HTR-8/SVneo (cell line): ENCODE data around the gene CFAP97D2.
"Not testable (repeated sequence)": the region's sequence is repeated elsewhere in the genome, so short reads cannot be mapped to it uniquely, and the experiment has no call there.

Experiments used
- DNase-seq: peaks from one replicate; pipeline ENCODE4 v3.0.0; 2011; ENCODE audit warnings: low spot score, mixed read lengths; ENCODE audit not compliant: insufficient read length
- FAIRE-seq: peaks from 2 replicates; lab custom pipeline; 2011; peaks lifted over from hg19 to GRCh38; lab: Jason Lieb, UNC

Gene CFAP97D2

DNA sequence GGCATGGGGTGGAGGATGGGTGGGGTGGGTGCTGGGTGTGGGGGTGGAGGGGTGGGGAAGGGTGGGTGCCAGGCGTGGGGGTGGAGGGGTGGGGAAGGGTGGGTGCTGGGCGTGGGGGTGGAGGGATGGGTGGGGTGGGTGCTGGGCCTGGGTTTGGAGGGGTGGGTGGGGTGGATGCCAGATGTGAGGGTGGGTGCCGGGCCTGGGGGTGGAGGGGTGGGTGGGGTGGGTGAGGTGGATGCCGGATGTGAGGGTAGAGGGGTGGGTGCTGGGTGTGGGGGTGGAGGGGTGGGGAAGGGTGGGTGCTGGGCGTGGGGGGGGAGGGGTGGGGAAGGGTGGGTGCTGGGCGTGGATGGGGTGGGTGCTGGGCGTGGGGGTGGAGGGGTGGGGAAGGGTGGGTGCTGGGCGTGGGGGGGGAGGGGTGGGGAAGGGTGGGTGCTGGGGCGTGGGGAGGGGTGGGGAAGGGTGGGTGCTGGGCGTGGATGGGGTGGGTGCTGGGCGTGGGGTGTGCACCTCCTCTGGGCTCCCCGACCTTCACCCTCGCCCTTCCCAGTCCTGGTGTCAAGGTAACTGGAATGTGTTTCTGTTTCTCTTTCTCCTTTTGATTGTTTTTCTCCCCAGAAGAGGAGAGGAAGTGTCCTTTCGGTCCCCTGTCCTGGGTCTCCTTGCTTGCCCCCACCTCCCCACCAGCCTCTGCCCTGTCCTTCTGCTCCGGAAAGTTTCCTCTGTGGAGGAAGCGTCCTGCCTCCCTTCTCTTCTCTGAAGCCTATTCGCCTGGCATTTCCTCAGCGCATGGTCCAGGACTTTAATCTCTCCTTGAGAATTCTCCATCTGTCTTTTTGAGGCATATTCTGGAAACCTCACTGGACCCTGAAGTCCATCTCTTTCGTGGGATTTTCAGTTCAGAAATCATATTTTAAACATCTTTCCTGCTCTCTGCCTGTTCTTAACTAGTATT lies 22.9 kb upstream of the CFAP97D2 start:
- DNase-seq (no peak), FAIRE-seq (no peak)

DNA sequence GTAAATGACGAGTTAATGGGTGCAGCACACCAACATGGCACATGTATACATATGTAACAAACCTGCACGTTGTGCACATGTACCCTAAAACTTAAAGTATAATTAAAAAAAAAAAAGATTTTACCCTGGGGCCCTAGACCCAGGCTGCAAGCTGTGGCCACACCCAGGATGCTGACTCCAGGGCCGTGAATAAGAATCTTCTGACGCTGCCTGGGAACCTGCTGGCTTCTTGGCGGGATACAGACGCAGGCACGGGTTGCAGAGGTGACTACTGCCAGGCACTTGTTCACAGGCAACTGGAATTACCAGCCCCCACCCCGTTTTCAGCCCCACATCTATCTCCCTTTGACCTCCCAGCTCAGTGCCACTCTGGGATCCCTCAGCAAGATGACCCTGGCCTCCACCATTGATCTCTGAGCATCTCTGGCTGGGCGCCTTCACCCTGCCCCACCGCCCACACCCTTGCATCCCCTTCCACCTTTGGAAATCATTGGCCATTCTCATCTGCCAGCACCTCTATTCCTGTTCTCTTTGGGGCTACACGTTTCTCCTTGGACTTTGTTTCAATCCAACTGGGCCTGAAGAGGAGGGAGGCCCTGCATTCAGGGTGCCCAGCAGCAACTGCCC lies 21.1 kb upstream of the CFAP97D2 start:
- FAIRE-seq, result no peak
- DNase-seq, result no peak

DNA sequence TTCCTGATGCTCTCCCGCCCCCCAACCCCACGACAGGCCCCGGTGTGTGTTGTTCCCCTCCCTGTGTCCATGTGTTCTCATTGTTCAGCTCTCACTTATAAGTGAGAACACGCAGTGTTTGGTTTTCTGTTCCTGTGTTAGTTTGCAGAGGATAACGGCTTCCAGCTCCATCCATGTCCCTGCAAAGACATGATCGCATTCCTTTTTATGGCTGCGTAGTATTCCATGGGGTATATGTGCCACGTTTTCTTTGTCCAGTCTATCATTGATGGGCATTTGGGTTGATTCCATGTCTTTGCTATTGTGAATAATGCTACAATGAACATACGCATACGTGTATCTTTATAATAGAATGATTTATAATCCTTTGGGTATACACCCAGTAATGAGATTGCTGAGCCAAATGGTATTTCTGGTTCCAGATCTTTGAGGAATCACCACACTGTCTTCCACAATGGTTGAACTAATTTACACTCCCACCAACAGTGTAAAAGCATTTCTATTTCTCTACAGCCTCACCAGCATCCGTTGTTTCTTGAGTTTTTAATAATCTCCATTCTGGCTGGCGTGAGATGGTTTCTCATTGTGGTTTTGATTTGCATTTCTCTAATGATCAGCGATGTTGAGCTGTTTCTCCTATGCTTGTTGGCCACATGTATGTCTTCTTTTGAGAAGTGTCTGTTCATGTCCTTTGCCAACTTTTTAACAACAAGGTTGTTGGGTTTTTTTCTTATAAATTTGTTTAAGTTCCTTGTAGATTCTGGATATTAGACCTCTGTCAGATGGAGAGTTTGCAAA lies 20.0 kb upstream of the CFAP97D2 start:
- not testable (repeated sequence) for DNase-seq, FAIRE-seq

DNA sequence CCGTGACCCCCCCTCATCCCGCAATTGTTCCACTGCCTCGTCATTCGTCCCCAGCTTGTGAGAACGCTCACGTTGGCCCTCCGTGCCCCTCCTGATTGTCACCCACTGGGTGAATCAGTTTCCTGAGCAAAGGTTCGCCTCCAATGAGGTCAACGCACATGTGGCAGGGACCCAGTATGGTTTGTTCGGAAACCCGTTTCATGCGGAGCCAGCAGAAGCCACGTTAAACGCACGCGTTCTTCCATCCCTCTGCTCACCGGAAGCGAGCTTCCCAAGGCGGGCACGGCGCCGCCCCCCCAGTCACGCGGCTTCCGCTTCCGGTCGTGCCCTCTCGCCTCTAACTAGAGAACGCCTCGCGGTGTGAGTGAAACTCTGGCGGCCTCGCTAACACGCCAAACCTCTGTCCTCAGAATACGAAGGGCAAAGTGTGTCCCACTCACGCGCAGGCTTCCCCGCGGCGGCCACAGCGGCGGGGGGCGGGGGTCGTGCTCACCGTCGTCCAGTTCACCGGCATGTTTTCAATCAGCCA lies 18.0 kb upstream of the CFAP97D2 start:
- FAIRE-seq (no peak), DNase-seq (no peak)

DNA sequence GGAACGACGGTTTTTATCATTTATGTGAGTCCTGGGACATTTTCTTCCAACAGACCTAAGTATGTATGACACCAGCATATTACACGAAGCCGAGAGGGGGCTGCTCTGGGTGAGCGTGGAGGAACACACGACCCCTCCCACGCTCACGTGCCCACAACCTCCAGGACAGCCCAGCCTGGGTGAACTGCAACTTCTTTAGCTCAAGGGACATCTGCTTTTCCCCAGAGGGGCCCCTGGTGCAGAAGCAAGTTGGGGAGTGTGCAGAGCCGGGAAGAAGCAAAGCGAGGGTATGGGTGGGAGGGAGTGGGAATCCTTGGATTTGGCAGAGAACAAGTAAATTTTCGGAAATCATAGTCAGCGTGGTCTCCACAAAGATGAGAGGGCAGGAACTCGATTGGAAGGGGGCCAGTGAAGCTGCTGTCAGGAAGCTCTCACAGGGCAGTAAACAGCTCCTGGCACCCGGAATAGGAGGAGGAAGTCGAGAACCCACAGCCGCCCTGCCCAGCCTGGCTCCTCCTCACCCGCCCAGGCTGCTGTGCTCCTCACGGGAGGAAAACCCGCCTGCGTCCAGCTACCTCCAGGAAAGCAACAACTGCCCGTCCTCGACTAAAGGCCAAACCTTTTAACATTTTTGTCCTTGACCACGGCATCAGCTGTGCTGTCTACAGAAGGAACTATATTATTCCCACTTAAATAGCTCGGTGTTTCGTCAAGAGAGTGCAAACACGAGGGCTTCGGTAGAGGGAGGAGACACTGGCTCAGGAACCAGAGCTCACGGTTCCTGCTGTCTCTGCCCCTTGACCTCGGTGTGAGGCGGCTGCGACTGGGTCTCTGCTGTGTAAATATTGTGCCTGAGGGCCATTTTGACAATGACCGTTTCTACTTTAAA lies 17.2 kb upstream of the CFAP97D2 start:
- DNase-seq (no peak), FAIRE-seq (no peak)

DNA sequence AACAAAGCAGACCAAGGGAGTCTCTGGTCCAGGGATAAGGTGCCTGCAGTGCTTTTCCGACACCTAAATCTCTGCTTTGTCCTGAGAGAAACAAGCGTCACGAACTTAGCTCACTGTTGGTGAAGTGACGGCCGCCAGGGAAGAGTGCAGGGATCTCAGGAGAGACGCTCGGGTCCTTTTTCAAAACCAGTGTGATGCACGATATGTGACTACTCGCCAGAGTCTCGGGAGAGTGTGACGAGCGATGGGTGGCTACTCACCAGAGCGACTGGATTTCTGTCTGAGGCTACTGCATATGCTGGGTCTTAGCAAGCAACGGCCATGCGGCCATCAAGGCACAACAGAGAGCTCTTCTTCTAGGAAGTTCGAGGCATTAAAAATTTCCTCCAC lies 16.5 kb upstream of the CFAP97D2 start:
- FAIRE-seq (no peak), DNase-seq (no peak)

DNA sequence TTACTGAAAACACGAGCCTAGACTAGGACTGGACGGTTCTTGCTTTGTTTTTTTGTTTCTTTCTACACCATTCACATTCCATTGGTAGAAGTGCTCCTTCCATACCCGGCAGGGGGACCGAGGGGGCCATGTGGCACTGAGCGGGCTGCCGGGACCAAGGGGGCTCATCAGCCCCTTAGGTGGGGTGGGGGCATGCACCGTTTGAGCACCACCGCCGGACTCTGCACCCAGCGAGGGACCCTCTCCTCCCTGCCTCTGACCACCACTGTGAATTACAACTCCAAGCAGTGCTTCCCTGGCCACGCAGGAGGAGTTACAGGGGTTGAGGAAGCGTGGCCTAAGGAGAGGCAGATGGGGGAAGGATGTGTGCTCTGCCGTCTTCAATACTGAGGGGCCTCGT lies 15.0 kb upstream of the CFAP97D2 start:
- FAIRE-seq (no peak), DNase-seq (no peak)

DNA sequence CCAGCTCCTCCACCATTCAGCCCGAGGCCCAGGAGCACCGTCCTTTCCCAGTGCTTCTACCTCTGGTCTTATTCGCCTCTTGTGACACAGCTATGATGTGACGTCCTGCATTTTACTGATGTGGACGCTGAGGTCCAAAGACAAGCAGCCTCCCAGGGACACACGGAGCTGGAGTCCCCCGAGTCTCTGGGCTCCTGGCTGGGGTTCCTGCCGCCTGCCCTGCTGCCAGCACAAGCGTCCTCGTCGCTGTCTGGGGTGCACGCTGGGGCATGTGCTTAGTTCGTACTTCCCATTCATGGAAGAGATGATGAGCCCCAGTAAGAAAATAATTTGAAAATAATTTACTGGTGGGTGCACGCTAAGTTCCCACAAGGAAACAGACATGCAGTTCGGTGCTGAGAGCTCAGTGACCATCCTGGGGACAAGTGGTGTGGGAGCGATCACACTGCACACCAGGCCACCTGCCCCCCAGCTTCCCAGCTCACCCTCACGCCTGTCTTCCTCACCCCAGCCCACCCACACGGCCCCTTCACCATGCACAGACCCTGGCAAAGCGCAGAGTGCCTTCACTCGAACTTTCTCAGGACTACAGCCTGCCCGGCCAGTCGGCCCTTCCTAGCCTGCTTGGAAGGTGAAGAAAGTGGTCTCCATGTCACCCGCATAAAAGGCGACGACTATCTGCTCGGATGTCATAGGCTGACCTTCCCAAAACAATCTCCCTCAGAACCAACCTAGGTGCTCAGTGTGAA lies 14.2 kb upstream of the CFAP97D2 start:
- DNase-seq, result no peak
- FAIRE-seq, result no peak

DNA sequence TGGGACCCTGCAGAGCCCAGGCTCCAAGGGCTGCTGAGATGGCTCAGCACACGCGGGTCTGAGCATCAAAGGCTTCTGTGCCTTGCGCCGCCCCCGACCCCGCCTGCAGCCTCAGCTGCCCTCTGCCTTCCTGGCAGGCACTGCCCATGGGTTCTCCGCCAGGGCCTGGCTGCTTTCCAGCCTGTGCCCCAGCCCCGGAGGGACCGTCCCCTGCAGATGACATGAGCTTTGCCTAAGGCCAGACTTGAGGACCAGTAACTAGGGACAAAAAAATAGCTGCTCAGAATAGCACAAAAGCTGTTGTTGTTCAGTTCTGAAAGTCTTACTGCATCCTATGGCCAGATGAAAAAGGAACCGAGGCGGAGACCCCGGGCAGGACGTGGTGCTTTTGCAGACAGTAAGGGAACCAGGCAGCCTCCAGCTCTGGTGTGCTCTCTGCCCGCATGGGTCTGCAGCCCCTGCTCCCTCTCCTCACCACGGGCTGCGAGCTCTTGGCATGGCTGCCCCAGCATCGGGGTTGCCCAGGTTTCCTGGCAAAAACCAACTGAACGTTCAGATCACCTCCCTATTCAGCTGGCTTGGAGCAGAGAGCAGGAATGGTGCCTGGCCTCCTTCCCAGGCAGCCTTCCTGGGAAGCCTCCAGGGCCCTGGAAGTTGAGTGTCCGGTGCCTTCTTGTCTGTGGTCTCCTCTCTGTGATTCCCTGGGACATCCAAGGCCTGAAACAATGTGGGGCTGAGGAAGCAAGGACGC lies 12.5 kb upstream of the CFAP97D2 start:
- no peak for FAIRE-seq

DNA sequence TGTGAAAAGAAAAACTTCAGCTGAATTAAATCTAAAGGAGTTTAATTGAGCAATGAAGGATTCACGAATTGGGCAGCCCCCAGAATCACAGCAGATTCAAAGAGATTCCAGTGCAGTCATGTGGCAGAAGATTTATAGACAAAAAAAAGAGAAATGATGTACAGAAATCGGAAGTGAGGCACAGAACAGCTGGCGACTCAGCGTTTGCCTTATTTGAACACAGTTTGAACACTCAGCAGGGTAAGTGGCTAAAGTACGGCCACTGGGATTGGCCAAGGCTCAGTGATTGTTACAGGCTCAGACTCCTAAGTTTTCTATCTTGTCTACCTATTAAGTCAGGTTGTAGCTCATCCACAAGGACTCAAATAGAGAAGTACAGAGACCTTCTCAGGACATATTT lies 11.6 kb upstream of the CFAP97D2 start:
- DNase-seq, result no peak
- FAIRE-seq, result no peak

More for the DNA sequence above, 12.5 kb upstream of the CFAP97D2 start:
- DNase-seq, result no peak

DNA sequence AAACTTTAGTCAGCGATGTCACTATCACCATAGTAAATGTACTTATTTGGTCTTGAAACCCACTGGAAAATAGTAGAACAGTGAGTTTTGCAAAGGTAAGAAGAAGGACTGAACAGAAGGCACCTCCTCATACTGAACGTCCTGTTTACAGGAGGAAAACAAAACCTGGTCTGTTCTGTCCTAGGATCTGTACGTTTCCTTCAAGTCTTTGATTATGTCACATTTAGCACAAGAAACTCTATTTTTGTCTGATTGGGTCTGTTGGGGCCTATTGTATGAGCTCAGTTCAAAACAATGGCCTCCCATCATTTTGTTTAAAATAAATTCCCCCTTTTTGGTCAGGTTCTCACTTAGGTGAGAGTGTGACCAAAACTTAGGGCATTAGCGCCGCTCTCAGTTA lies 11.2 kb upstream of the CFAP97D2 start:
- no peak for DNase-seq
- FAIRE-seq, result no peak

DNA sequence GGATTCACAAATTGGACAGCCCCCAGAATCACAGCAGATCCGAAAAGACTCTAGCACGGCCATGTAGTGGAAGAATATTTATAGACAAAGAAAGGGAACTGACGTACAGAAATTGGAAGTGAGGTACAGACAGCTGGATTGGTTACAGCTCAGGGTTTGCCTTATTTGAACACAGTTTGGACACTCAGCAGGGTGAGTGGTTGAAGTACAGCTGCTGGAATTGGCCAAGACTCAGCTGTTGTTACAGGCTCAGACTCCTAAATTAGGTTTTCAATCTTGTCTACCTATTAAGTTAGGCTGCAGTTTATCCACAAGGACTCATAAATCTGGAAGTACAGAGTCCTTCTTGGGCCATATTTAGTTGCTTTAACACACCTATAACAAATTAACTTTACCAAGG lies 5.8 kb upstream of the CFAP97D2 start:
- no peak for FAIRE-seq
- no peak for DNase-seq

DNA sequence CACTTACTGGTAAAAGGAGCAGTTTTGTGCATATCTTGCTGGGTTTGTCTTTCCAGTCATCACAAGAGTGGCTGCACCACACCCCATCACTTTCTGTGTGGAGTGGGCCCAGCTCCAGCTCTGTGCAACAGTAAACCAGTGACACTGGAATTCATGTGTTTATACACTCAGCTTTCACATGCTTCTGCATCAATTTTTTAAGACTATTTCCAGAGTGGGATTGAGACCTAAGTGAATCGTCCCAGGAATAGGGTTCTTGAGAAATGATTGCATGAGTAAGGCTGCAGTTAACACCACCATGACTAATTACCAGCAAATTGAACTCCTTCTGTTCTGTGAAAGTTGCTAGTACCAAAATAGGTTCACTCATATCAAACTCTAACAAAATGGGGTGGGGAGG lies 5.3 kb upstream of the CFAP97D2 start:
- FAIRE-seq (no peak), DNase-seq (no peak)

DNA sequence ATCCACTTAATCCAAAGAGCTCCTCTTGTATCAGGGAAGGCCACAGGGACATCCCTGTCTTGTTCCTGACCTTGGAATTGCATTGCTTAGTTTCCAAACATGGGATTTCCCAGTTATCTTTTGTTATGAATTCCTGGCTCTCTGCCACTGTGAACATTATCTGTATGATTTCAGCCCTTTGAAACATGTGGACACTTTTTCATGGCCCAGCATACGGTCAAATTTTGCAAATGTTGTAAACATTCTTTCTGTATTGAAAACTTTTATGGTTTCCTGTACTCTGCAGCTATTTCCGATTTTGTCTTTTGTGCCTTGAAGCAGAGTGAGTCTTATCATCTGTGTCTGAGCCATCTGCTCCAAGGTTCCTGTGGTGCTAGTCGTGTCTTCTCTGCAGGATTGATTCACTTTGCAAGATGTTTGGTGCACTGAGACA lies 4.5 kb upstream of the CFAP97D2 start:
- no peak for FAIRE-seq

DNA sequence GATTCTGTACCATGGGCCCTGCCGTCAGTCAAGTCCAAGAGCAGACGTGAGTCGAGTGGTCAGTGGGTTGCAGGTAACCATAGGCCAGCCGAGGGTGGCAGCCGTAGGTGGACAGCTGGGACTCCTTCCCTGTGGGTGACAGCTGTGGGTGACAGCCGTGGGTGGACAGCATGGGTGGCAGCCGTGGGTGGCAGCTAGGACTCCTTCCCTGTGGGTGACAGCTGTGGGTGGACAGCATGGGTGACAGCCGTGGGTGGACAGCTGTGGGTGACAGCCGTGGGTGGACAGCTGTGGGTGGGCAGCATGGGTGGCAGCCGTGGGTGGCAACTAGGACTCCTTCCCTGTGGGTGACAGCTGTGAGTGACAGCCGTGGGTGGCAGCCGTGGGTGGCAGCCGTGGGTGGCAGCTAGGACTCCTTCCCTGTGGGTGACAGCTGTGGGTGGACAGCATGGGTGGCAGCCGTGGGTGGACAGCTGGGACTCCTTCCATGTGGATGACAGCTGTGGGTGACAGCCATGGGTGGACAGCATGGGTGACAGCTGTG lies 2.6 kb upstream of the CFAP97D2 start:
- peak; percentile 23 for FAIRE-seq
- DNase-seq, result not testable (repeated sequence)

More for the DNA sequence above, 4.5 kb upstream of the CFAP97D2 start:
- DNase-seq, result no peak

DNA sequence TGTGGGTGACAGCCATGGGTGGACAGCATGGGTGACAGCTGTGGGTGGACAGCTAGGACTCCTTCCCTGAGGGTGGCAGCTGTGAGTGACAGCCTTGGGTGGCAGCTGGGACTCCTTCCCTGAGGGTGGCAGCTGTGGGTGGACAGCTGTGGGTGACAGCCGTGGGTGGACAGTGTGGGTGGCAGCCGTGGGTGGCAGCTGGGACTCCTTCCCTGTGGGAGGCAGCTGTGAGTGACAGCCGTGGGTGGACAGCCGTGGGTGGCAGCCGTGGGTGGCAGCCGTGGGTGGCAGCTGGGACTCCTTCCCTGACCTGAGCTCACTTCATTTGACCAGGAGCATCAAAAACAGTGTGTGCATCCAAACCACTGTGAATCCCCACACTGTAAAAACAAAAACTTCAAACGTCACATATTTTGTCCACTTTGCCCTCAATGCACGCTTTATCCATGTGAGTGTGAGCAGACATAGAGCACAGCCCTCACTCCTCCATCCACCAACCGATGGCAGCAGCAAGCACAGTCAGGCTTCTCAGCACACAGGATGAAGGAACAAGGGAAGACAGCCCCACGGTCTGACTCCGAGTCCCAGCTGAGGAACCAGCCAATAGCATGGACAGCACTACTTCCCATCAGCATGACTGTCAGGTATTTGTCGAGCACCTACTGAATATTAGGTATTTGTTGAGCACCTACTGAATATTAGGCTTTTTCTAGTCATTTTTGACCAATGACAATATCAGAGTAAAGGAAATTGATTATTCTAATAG lies 1.6 kb upstream of the CFAP97D2 start:
- FAIRE-seq, result no peak
- DNase-seq, result no peak
